ACC112 (cell line): ENCODE results near the gene STAT1.
A peak's percentile ranks its signal among the peaks of the same experiment; 100 is the strongest.
"Not testable (repeated sequence)": the region's sequence is repeated elsewhere in the genome, so short reads cannot be mapped to it uniquely, and the experiment has no call there.

ENCODE experiments used
- H2AFZ ChIP-seq: fragments of 200-600 bp; sonication (generic); one replicate; pipeline ENCODE4 v1.6.0; 2017; ENCODE audit warnings: antibody characterized with exemption, low read length; ENCODE audit not compliant: unreplicated experiment
- H3K27ac ChIP-seq: fragments of 200-600 bp; sonication (generic); 2 replicates; pipeline ENCODE4 v1.5.1; 2014; ENCODE audit warnings: low read depth, mild to moderate bottlenecking, antibody characterized with exemption, low read length, moderate library complexity
- H3K27me3 ChIP-seq: fragments of 200-600 bp; sonication (generic); 2 replicates; pipeline ENCODE4 v1.6.1; 2014; ENCODE audit warnings: mild to moderate bottlenecking, antibody characterized with exemption, low read length, moderate library complexity, mixed read lengths; ENCODE audit not compliant: insufficient read depth
- H3K36me3 ChIP-seq: fragments of 200-600 bp; sonication (generic); 2 replicates; pipeline ENCODE4 v1.6.1; 2016; ENCODE audit warnings: mild to moderate bottlenecking, antibody characterized with exemption, low read length, moderate library complexity, mixed read lengths; ENCODE audit not compliant: insufficient read depth
- H3K4me1 ChIP-seq: fragments of 200-600 bp; sonication (generic); one replicate; pipeline ENCODE4 v1.6.1; 2016; ENCODE audit warnings: low read length, mixed read lengths; ENCODE audit not compliant: insufficient read depth, unreplicated experiment, control insufficient read depth
- H3K4me3 ChIP-seq: fragments of 200-600 bp; sonication (generic); 2 replicates; pipeline ENCODE4 v1.5.1; 2014; ENCODE audit warnings: mild to moderate bottlenecking, low read depth, low read length
- H3K79me2 ChIP-seq: fragments of 200-600 bp; sonication (generic); one replicate; pipeline ENCODE4 v1.6.0; 2016; ENCODE audit warnings: low read length; ENCODE audit not compliant: control insufficient read depth, unreplicated experiment, insufficient read depth

The STAT1 gene

DNA sequence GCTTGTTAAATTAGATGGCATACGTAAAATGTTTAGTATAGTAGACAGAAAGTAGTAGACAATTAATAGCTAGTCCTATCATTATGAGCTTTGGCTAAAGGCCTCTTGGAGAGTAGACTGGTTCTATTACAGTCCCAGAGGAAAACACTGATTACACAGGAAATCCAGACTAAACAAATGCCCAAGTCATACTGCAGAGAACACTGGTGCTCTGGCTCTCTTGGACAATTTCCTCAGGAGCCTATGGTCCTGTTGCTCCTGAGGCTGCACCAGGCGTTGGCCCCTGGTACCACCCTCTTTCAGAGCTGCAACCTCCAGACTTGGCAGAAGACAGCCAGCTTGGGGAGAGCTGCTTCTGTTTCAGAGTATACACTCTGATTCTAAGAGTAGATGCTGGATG lies 41.8 kb downstream of the STAT1 start:
- H3K79me2 ChIP-seq: peaks cover 8% of the 10 kb centered on the region
- peaks cover 89% of the 10 kb centered on the region for H3K36me3 ChIP-seq
- no peak overlapping the region for H3K27ac ChIP-seq
- no peak overlapping the region for H3K4me3 ChIP-seq
- H3K4me1 ChIP-seq: peaks cover 12% of the 10 kb centered on the region
- H3K27me3 ChIP-seq: no peaks in the 10 kb centered on the region
- H2AFZ ChIP-seq: no peak overlapping the region

DNA sequence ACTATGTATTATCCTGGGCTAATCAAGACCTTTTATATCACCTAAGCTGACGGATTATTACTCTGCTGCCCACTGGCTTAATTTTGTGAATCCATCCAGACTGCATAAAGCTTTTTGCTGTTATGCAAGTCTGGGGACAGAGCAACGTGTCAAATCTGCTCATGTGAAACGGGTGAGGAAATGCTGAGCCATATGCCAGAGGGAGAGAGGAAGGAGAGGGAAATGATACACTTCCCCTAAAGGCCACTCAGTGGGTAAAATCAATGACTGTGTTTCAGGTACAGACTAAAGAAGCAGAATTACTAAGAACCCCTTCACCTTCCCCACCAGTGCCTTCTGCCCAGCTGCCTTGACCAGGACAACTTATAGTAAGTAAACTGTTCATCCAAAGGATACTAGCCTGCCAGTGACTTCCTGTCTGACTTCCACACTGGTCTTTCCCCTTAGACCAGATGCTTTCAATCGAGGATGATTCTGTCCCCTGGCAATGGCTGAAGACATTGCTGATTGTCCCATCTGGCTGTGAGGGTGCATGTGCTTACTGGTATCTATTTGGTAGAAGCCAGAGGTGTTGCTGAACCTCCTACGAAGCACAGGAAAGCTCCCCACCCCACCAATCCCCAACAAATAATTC lies 43.0 kb downstream of the STAT1 start:
- Histone ChIP-seq H3K36me3 (peaks cover 86% of the 10 kb centered on the region), H3K79me2 (peaks cover 8% of the 10 kb centered on the region), H3K27ac (no peak overlapping the region), H3K27me3 (no peaks in the 10 kb centered on the region), H2AFZ (no peak overlapping the region), H3K4me3 (no peak overlapping the region), H3K4me1 (peaks cover 12% of the 10 kb centered on the region)

DNA sequence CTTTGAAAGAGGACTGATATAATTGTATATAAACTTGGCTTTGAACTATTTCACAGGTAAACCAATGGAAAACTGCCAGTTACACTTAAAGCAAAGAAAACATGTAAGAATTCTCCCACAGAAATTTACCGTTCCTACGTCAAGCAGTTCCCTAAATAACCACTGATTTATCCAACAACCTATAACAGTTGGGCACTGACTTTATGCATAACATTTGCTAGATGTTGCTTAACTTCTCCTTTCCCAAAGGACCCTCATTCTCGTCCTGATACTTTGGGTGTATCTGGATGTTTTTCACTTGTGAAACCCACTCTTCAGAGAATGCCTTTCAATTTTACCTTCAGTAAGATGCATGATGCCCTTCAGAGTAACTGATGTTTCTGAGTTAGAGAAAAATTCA lies 43.8 kb downstream of the STAT1 start:
- Histone ChIP-seq H3K27ac (no peak overlapping the region), H3K36me3 (peaks cover 86% of the 10 kb centered on the region), H3K4me3 (no peak overlapping the region), H2AFZ (no peak overlapping the region), H3K79me2 (peaks cover 8% of the 10 kb centered on the region), H3K4me1 (peaks cover 9% of the 10 kb centered on the region), H3K27me3 (no peaks in the 10 kb centered on the region)

DNA sequence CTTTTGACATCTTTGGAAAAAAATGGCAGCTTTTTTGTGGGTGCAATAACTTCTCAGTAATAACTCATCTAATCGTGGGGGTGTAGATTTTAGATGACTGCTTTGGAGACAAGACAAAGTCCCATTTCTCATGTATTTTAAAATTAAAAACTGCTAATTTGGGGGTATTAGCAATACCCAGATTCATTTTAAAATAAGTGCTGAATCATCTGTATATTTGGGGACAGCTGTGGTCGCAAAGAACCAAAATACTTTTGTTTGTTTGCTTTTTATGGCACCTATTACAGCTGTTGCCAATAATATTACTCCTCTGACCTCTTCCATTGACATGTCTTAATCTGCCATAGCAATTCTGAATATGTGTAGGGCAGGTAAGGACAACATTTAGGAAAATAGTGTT lies 45.4 kb downstream of the STAT1 start:
- Histone ChIP-seq H2AFZ (no peak overlapping the region), H3K27me3 (no peaks in the 10 kb centered on the region), H3K36me3 (peaks cover 87% of the 10 kb centered on the region), H3K4me3 (no peak overlapping the region), H3K79me2 (peaks cover 8% of the 10 kb centered on the region), H3K27ac (no peak overlapping the region), H3K4me1 (no peaks in the 10 kb centered on the region)

DNA sequence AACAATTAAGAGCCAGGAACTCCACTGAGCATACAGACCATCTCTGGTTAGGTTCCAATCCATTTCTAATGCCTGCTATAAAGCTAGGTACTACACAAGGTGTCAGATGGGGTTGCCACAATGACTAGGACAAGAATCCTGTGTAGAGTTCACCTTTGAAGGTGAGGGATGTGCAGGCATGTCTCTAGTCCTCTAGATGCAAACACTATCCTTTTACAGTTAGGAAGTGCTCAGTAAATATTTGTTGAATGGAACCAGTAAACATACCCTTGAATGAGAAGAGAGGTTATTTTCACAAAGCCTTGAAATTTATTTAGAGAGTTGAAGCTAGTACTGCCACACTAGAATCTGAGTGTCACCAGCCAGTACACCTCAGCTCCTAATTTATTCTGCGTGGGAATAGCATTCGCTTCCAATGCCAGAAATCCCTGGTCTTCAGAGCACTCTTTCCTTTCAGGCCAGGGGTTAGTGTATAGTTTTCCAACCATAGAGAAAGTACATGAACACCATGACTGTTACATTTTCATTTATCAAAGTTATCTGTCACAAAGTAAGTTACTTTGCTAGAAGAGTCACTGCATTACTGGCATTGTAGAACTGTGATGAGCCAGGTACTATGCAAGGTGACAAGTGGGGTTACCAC lies 48.3 kb downstream of the STAT1 start:
- Histone ChIP-seq H3K36me3 (peaks cover 77% of the 10 kb centered on the region), H3K4me3 (no peak overlapping the region), H3K27me3 (no peaks in the 10 kb centered on the region), H3K4me1 (no peaks in the 10 kb centered on the region), H2AFZ (no peak overlapping the region), H3K79me2 (peaks cover 3% of the 10 kb centered on the region), H3K27ac (no peak overlapping the region)

DNA sequence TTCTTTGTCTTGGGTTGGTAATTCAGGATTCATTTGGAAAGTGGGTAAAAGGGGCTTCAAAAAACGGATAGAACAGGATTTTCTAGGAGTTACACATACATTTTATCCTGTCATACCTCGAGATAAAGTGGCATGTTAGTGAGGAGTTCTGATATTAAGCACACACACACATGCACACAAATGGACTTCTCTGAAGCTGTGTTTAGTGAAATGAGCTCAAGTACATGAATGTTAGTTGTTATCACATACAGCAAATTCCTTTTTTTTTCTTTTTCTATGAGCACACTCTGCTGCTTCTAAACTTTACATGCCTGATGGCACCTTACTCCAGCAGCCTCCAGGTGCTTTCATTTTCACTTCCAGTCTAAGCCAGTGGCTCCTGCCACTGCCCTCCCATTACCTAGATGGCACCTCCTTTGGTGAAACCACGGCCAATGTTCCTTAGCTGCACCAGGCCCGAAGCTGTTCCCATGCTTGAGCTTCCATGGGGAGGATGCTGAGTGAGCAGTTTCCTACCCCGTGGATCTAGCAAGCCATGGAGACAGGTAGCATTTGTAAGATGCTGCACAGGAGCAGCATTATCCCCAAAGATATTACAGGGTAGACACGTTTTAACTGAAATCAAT lies 49.7 kb downstream of the STAT1 start:
- no peak overlapping the region for H3K27ac ChIP-seq
- no peak overlapping the region for H2AFZ ChIP-seq
- H3K36me3 ChIP-seq: peaks cover 63% of the 10 kb centered on the region
- H3K4me1 ChIP-seq: no peaks in the 10 kb centered on the region
- no peaks in the 10 kb centered on the region for H3K27me3 ChIP-seq
- H3K4me3 ChIP-seq: no peak overlapping the region
- no peaks in the 10 kb centered on the region for H3K79me2 ChIP-seq

DNA sequence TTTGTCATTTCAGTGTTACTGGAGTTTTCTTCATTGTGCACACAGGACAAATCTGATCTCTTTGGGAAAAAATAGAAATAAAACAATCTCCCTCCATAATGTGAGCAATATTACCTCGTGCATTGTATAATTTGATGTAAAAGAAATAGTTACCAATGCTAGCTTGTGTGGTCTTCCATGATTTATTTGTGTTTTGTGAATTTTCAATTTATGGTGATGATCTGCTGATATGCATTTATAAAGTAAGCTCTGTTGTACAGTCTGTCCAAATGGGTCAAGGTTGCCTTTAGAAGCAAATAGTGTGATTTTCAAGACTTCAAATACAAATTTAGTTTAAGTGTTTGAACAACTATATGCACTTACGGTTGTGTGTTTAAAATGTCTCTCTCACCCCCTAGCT lies 50.9 kb downstream of the STAT1 start:
- peaks cover 53% of the 10 kb centered on the region for H3K36me3 ChIP-seq
- no peak overlapping the region for H3K27ac ChIP-seq
- no peaks in the 10 kb centered on the region for H3K79me2 ChIP-seq
- no peaks in the 10 kb centered on the region for H3K27me3 ChIP-seq
- H3K4me1 ChIP-seq: no peaks in the 10 kb centered on the region
- H3K4me3 ChIP-seq: no peak overlapping the region
- H2AFZ ChIP-seq: no peak overlapping the region

DNA sequence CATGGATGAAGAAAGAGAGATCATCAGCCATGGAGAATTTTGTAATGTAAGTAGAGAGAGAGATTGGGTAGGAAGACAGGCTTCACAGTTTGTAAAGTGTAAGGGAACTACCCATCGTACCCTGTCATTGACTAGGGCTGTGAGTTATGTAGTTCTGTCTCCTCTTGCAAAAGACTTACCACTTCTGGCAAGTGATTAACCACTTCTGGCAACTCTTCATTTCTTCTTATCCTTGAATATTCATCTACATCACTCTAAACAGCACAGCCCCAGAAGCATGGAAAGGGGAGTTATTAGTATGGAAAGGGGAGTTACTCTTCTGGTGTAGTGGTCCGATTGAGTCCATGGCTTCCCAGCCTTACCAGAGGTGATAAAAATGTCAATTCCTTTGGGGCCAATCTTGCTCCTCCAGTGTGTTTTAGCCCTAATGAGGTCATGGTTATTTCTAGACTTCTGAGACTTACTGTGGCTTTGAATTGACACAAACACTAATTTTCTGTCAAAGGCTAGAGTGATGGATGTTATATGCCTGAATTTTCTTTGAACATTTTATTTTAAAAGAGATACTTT lies 52.0 kb downstream of the STAT1 start:
- Histone ChIP-seq H3K36me3 (peaks cover 45% of the 10 kb centered on the region), H2AFZ (no peak overlapping the region), H3K27ac (0 out of 2 replicates have a peak overlapping the region, but pooled peaks have one; percentile 2), H3K79me2 (no peaks in the 10 kb centered on the region), H3K27me3 (no peaks in the 10 kb centered on the region), H3K4me3 (no peak overlapping the region), H3K4me1 (no peaks in the 10 kb centered on the region)

DNA sequence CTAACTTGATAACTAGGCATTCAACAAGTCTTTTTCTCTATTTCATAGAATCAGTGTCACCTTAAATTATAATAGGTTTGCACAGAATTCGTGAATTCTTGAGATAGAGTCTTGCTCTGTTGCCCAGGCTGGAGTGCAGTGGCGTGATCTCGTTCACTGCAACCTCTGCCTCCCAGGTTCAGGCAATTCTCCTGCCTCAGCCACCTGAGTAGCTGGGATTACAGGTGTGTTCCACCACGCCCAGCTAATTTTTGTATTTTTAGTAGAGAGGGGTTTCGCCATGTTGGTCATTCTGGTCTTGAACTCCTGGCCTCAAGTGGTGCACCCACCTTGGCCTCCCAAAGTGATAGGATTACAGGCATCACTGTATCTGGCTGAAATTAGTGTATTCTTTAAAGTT lies 52.9 kb downstream of the STAT1 start:
- H2AFZ ChIP-seq, H3K79me2 ChIP-seq, H3K4me3 ChIP-seq, H3K4me1 ChIP-seq, H3K27me3 ChIP-seq, H3K27ac ChIP-seq: not testable (repeated sequence)
- peaks cover 38% of the 10 kb centered on the region for H3K36me3 ChIP-seq

DNA sequence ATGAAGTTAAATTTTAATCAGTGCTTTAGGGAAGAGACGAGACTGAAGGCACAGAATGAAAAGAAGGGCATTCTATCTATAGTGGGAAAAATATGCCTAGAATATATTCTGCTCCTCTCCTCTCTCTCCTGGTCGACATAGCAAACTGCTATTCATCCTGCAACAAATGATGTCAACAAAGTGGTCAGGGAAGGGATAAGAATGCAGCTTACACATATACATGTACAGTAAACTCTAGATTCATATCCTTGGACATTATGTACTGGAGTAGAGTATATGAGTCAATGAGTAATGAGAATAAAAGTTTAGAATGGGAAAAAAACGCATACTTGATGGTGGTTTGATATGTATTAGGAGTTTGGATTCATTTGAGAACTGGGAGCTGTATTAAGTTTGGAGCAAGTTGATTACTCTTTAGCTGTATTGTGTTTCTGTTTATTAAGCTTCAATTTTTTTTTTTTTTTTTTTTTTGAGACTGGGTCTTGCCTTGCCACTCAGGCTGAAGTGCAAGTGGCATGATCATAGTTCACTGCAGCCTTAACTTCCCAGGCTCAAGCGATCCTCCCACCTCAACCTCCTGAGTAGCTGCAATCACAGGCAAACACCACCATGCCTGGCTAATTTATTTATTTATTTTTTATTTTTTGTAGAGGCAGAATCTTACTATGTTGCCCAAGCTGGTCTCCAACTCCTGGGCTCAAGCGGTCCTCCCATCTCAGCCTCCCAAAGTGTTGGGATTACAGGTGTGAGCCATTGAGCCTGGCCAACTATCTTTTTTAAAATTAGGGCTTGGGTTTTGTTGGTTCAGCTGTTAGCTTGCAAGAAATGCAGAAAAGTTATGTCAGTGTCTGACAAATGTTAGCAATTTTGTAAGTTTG lies 53.8 kb downstream of the STAT1 start:
- Histone ChIP-seq H3K79me2 (no peaks in the 10 kb centered on the region), H3K4me3 (no peak overlapping the region), H3K36me3 (peaks cover 29% of the 10 kb centered on the region), H3K4me1 (no peaks in the 10 kb centered on the region), H2AFZ (no peak overlapping the region), H3K27me3 (no peaks in the 10 kb centered on the region), H3K27ac (no peak overlapping the region)
